Cardiac fibroblast (primary cell): ENCODE measurements around the gene SCN8A.

ENCODE experiments used
- DNase-seq, 2 donors: peaks; one replicate each; pipeline versions ENCODE4 v3.0.0 to v3.0.0-alpha.2; 2010; ENCODE audit warnings: low read depth in 2 of 2
- H3K4me3 ChIP-seq, 2 donors: replicated peaks in 1 of 2; 1 replicate in 1 of 2; 2 replicates in 1 of 2; pipeline ENCODE4 v1.5.1; 2011; ENCODE audit warnings: low read depth in 2 of 2, low read length in 2 of 2, mild to moderate bottlenecking in 2 of 2, moderate library complexity in 1 of 2
- TF ChIP-seq, protein P1 (sequence below): IDR thresholded peaks from one replicate; pipeline ENCODE4 v1.5.1; 2011; ENCODE audit warnings: low read depth, mild to moderate bottlenecking, low read length, inconsistent platforms

The SCN8A gene

DNA sequence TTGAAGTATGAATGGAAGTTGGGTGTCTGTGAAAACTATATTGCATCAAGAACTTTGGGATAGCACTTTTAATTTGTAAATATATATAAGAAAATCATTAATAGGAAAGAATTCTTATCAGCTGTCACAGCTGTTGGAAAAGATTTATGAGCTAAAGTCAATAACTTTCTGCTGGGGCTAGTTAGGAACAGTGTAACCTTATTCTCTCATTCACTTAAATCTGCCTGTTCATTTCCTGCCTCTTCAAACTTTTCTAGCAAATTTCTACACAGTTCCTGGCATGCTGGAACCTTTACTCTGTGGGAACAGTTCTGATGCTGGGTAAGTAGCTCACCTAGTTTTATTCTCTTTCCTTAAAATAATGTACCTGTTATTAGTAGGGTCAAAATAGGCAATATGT is 109.9 kb downstream of the SCN8A start:
- no peak overlapping the region for H3K4me3 ChIP-seq
- DNase-seq = no peak
- TF ChIP-seq, protein P1, sequence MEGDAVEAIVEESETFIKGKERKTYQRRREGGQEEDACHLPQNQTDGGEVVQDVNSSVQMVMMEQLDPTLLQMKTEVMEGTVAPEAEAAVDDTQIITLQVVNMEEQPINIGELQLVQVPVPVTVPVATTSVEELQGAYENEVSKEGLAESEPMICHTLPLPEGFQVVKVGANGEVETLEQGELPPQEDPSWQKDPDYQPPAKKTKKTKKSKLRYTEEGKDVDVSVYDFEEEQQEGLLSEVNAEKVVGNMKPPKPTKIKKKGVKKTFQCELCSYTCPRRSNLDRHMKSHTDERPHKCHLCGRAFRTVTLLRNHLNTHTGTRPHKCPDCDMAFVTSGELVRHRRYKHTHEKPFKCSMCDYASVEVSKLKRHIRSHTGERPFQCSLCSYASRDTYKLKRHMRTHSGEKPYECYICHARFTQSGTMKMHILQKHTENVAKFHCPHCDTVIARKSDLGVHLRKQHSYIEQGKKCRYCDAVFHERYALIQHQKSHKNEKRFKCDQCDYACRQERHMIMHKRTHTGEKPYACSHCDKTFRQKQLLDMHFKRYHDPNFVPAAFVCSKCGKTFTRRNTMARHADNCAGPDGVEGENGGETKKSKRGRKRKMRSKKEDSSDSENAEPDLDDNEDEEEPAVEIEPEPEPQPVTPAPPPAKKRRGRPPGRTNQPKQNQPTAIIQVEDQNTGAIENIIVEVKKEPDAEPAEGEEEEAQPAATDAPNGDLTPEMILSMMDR = no peak

DNA sequence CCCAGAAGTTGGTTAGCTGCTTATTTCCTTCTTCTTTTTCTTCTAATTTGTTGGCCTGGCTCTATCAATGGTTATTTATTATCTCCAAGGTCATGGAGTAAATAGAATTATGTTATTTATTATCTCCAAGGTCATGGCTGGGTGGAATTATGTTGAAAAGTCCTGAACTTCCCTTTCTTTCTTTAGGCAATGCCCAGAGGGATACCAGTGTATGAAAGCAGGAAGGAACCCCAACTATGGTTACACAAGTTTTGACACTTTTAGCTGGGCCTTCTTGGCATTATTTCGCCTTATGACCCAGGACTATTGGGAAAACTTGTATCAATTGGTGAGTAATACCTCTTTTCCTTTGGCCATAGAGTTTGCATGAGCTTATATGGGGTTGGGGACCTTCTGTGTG is 111.6 kb downstream of the SCN8A start:
- H3K4me3 ChIP-seq = no peak overlapping the region
- no peak for DNase-seq
- TF ChIP-seq, protein P1 = no peak

DNA sequence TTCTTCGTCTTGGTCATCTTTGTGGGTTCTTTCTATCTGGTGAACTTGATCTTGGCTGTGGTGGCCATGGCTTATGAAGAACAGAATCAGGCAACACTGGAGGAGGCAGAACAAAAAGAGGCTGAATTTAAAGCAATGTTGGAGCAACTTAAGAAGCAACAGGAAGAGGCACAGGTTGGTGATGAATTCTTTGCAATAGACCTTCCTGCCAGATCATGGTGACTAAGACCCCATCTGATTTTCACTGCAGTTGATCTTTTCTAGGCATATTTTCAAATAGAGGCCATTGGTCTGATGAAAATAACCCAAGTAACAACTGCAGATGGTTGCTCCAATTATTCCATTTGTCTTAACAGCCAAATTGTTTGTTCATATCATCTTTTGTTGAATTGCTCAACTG is 114.4 kb downstream of the SCN8A start:
- peak in 1 of 2 donors; percentile 39 for DNase-seq
- TF ChIP-seq, protein P1 = no peak
- H3K4me3 ChIP-seq = no peak overlapping the region

GRCh38 chr12:51706206-51706605 is 115.2 kb downstream of the SCN8A start:
- no peak overlapping the region for H3K4me3 ChIP-seq
- TF ChIP-seq, protein P1 = no peak
- no peak for DNase-seq

DNA sequence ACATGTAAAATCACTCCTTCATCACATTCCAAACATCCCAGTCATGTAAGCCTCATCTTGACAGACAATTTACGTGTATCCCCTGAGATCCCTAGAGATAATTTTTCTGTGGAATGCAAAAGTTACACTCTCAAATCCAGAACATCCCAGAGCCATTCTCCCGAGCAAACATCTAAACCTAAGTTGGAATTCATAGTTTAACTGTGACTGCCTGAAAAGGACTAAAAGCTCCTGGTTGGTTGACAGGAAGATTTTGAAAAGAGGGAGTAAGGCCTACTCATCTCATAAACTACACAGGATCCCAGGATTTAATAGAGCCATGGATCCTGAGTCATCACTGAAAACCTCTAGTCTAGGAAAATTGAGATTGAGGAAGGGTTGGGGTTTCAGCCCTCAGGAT is 123.6 kb downstream of the SCN8A start:
- DNase-seq = peak in 1 of 2 donors; percentile 5
- TF ChIP-seq, protein P1 = no peak
- H3K4me3 ChIP-seq = no peak overlapping the region

DNA sequence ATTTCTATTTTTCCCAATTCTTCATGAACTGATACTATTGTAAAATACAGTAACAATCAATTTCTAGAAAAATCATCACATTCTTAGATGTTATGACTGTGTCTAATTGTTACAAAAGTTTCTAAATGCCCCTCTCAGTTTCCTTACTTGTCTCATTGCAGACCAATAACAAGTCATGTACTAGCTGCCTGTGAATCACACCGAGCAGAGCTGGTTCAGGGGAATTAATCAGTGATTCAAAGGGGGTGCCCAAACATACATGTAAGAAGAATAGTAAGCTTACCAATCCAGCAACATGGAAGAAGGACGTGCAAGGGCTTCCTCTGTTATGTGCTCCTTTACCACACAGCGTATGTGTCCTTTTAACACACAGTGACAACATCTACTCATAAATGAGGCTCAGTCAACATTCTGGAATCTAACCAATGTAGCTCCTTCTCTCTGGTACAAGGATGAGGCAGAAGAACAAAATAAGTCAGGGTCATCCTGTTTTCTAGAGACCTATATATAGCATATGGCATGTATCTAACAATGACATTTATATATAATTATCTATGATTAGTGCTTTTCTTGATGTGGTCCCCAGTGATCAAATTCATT is 126.4 kb downstream of the SCN8A start:
- no peak for DNase-seq

More for the DNA sequence above, 126.4 kb downstream of the SCN8A start:
- H3K4me3 ChIP-seq = no peak overlapping the region
- TF ChIP-seq, protein P1 = no peak
